SK-N-SH treated with all-trans-retinoic acid at 6 μM for 48 hours (cell line): ENCODE results near the gene ELFN1.

Source experiments
- ATAC-seq: fragments of 200-7000 bp; cut with Tn5 transposase; 3 replicates; pipeline ENCODE4 v1.9.1; 2020; ENCODE audit warnings: mild to moderate bottlenecking, moderate library complexity
- ARNTL ChIP-seq: fragments of 450-650 bp; formaldehyde crosslinking; IDR thresholded peaks from 2 replicates; pipeline ENCODE4 v1.5.0; 2020; ENCODE audit warnings: low read depth, mild to moderate bottlenecking, moderate library complexity, borderline replicate concordance
- BACH2 ChIP-seq: fragments of 250-450 bp; sonication (Bioruptor Pico); IDR thresholded peaks from 2 replicates; pipeline ENCODE4 v1.9.0; 2021; ENCODE audit warnings: mild to moderate bottlenecking, borderline replicate concordance
- CSDC2 ChIP-seq: fragments of 250-450 bp; sonication (Bioruptor Pico); IDR thresholded peaks from 2 replicates; pipeline ENCODE4 v1.5.0; 2020; ENCODE audit warnings: mild to moderate bottlenecking, moderate library complexity
- ESRRG ChIP-seq: fragments of 250-450 bp; sonication (Bioruptor Pico); IDR thresholded peaks from 2 replicates; pipeline ENCODE4 v1.6.1; 2021; ENCODE audit warnings: mild to moderate bottlenecking
- ISL1 ChIP-seq: fragments of 250-450 bp; sonication (Bioruptor Pico); IDR thresholded peaks from 2 replicates; pipeline ENCODE4 v2.1.2; 2022; ENCODE audit warnings: mild to moderate bottlenecking, moderate library complexity
- OSR1 ChIP-seq: fragments of 250-450 bp; sonication (Bioruptor Pico); IDR thresholded peaks from 2 replicates; pipeline ENCODE4 v1.8.0; 2022; ENCODE audit warnings: moderate library complexity, mild to moderate bottlenecking, inconsistent platforms
- PPARA ChIP-seq: fragments of 250-450 bp; sonication (Bioruptor Pico); IDR thresholded peaks from 2 replicates; pipeline ENCODE4 v1.5.0; 2020; ENCODE audit warnings: mild to moderate bottlenecking, borderline replicate concordance
- RARB ChIP-seq: fragments of 250-450 bp; sonication (Bioruptor Pico); IDR thresholded peaks from 2 replicates; pipeline ENCODE4 v1.8.0; 2021; ENCODE audit warnings: mild to moderate bottlenecking, moderate library complexity
- SNAI2 ChIP-seq: fragments of 250-450 bp; sonication (Bioruptor Pico); IDR thresholded peaks from 2 replicates; pipeline ENCODE4 v1.5.0; 2020; ENCODE audit warnings: mild to moderate bottlenecking, moderate library complexity
- TCF4 ChIP-seq: fragments of 250-450 bp; sonication (Bioruptor Pico); IDR thresholded peaks from 2 replicates; pipeline ENCODE4 v1.8.0; 2021; ENCODE audit warnings: mild to moderate bottlenecking, moderate library complexity, borderline replicate concordance
- TOX ChIP-seq: fragments of 250-450 bp; sonication (Bioruptor Pico); IDR thresholded peaks from 2 replicates; pipeline ENCODE4 v1.8.0; 2021; ENCODE audit warnings: mild to moderate bottlenecking, moderate library complexity, borderline replicate concordance
- ZC3H10 ChIP-seq: fragments of 250-450 bp; sonication (Bioruptor Pico); IDR thresholded peaks from 2 replicates; pipeline ENCODE4 v1.5.1; 2021; ENCODE audit warnings: mild to moderate bottlenecking, moderate library complexity
- ZFP3 ChIP-seq: fragments of 250-450 bp; sonication (Bioruptor Pico); IDR thresholded peaks from 2 replicates; pipeline ENCODE4 v1.5.0; 2020; ENCODE audit warnings: mild to moderate bottlenecking, moderate library complexity
- ZFP30 ChIP-seq: fragments of 450-650 bp; formaldehyde crosslinking; IDR thresholded peaks from 2 replicates; pipeline ENCODE4 v1.5.0; 2022; ENCODE audit warnings: mild to moderate bottlenecking, moderate library complexity
- ZNF565 ChIP-seq: fragments of 450-650 bp; formaldehyde crosslinking; conservative IDR thresholded peaks from 2 replicates; pipeline ENCODE4 v1.5.0; 2020; ENCODE audit warnings: low read depth, mild to moderate bottlenecking, moderate library complexity
- ZNF70 ChIP-seq: fragments of 450-650 bp; formaldehyde crosslinking; IDR thresholded peaks from 2 replicates; pipeline ENCODE4 v1.5.0; 2020; ENCODE audit warnings: mild to moderate bottlenecking, moderate library complexity
- ZNF8 ChIP-seq: fragments of 450-650 bp; formaldehyde crosslinking; IDR thresholded peaks from 2 replicates; pipeline ENCODE4 v1.5.0; 2020; ENCODE audit warnings: mild to moderate bottlenecking, moderate library complexity
- TF ChIP-seq, protein P1 (sequence below): fragments of 250-450 bp; sonication (Bioruptor Pico); IDR thresholded peaks from 2 replicates; pipeline ENCODE4 v1.5.0; 2020; ENCODE audit warnings: mild to moderate bottlenecking, moderate library complexity
- TF ChIP-seq, protein P2 (sequence below): fragments of 250-450 bp; sonication (Bioruptor Pico); IDR thresholded peaks from 2 replicates; pipeline ENCODE4 v1.8.0; 2021; ENCODE audit warnings: low read depth, mild to moderate bottlenecking, moderate library complexity, borderline replicate concordance
- TF ChIP-seq, protein P3 (sequence below): fragments of 250-450 bp; sonication (Bioruptor Pico); IDR thresholded peaks from 2 replicates; pipeline ENCODE4 v1.5.1; 2020; ENCODE audit warnings: low read depth, mild to moderate bottlenecking, moderate library complexity
- TF ChIP-seq, protein P4 (sequence below): fragments of 250-450 bp; sonication (Bioruptor Pico); IDR thresholded peaks from 2 replicates; pipeline ENCODE4 v1.8.0; 2020; ENCODE audit warnings: mild to moderate bottlenecking, moderate library complexity, borderline replicate concordance

ELFN1 gene

DNA sequence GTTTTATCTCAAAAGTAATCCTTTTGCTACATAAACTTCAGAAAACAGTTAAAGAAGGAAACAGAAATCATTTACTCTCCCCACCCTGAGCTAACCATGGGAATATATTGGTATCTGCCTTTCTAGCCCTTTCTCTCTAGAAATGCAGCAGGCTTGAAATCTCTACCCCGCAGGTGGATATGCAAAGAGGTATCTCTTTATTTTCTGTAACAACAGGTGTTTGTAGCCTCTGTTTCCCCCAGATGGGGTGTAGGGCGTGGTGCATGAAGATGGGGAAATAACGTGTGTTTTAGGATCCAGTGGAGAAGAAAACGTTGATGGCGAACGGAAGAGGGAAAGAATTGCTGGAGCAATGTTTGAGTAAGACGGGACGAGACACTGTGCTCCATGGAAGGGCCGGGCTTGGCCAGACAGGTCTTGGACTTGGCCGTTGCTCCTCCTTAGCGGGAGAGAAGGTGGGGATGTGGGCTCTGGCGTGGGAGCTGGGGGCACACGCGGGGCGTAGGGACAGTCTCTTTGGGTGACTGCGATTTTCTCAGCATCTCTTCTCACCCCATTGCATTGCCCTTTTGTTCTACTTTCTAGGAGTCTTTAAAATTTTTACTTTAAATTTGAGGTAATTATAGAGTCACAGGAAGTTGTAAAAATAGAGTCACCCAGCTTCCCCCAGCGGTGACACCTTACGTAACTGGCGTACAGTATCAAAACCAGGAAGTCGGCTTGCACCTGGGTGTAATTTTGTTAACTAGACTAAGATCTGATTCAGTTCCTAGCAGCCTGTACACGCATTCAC, 82.9 kb downstream of the ELFN1 start:
- TF ChIP-seq, protein P1, sequence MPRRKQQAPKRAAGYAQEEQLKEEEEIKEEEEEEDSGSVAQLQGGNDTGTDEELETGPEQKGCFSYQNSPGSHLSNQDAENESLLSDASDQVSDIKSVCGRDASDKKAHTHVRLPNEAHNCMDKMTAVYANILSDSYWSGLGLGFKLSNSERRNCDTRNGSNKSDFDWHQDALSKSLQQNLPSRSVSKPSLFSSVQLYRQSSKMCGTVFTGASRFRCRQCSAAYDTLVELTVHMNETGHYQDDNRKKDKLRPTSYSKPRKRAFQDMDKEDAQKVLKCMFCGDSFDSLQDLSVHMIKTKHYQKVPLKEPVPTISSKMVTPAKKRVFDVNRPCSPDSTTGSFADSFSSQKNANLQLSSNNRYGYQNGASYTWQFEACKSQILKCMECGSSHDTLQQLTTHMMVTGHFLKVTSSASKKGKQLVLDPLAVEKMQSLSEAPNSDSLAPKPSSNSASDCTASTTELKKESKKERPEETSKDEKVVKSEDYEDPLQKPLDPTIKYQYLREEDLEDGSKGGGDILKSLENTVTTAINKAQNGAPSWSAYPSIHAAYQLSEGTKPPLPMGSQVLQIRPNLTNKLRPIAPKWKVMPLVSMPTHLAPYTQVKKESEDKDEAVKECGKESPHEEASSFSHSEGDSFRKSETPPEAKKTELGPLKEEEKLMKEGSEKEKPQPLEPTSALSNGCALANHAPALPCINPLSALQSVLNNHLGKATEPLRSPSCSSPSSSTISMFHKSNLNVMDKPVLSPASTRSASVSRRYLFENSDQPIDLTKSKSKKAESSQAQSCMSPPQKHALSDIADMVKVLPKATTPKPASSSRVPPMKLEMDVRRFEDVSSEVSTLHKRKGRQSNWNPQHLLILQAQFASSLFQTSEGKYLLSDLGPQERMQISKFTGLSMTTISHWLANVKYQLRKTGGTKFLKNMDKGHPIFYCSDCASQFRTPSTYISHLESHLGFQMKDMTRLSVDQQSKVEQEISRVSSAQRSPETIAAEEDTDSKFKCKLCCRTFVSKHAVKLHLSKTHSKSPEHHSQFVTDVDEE (CRISPR knock-in tag): no peak
- TF ChIP-seq TOX (CRISPR knock-in tag) (no peak), PPARA (no peak), ISL1 (CRISPR knock-in tag) (no peak), RARB (CRISPR knock-in tag) (no peak), CSDC2 (CRISPR knock-in tag) (no peak), OSR1 (CRISPR knock-in tag) (no peak), BACH2 (CRISPR knock-in tag) (no peak), ZNF565 (CRISPR knock-in tag) (no peak)
- TF ChIP-seq, protein P2, sequence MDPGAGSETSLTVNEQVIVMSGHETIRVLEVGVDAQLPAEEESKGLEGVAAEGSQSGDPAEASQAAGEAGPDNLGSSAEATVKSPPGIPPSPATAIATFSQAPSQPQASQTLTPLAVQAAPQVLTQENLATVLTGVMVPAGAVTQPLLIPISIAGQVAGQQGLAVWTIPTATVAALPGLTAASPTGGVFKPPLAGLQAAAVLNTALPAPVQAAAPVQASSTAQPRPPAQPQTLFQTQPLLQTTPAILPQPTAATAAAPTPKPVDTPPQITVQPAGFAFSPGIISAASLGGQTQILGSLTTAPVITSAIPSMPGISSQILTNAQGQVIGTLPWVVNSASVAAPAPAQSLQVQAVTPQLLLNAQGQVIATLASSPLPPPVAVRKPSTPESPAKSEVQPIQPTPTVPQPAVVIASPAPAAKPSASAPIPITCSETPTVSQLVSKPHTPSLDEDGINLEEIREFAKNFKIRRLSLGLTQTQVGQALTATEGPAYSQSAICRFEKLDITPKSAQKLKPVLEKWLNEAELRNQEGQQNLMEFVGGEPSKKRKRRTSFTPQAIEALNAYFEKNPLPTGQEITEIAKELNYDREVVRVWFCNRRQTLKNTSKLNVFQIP (CRISPR knock-in tag): no peak
- no peak for ATAC-seq

DNA sequence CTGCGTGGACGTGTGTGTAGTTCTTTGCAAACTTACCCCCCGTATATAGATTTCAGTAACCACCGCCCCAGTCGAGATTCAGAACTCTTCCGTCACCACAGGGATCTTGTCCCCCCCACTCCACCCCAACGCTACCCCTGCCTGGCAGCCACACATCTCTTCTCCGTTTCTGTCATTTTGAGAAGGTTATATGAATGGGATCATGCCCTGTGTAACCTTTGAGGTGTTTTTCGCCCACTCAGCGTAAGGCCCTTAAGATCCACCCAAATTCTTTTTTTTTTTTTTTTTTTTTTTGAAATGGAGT, 83.4 kb downstream of the ELFN1 start:
- no peak for ATAC-seq
- TF ChIP-seq SNAI2 (no peak), ZNF565 (CRISPR knock-in tag) (no peak), PPARA (no peak), CSDC2 (CRISPR knock-in tag) (no peak), ISL1 (CRISPR knock-in tag) (no peak), TCF4 (CRISPR knock-in tag) (no peak), ZC3H10 (CRISPR knock-in tag) (no peak), ESRRG (CRISPR knock-in tag) (no peak)
- TF ChIP-seq, protein P1 (CRISPR knock-in tag): no peak
- TF ChIP-seq, protein P3, sequence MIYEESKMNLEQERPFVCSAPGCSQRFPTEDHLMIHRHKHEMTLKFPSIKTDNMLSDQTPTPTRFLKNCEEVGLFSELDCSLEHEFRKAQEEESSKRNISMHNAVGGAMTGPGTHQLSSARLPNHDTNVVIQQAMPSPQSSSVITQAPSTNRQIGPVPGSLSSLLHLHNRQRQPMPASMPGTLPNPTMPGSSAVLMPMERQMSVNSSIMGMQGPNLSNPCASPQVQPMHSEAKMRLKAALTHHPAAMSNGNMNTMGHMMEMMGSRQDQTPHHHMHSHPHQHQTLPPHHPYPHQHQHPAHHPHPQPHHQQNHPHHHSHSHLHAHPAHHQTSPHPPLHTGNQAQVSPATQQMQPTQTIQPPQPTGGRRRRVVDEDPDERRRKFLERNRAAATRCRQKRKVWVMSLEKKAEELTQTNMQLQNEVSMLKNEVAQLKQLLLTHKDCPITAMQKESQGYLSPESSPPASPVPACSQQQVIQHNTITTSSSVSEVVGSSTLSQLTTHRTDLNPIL: no peak
- TF ChIP-seq, protein P2 (CRISPR knock-in tag): no peak

DNA sequence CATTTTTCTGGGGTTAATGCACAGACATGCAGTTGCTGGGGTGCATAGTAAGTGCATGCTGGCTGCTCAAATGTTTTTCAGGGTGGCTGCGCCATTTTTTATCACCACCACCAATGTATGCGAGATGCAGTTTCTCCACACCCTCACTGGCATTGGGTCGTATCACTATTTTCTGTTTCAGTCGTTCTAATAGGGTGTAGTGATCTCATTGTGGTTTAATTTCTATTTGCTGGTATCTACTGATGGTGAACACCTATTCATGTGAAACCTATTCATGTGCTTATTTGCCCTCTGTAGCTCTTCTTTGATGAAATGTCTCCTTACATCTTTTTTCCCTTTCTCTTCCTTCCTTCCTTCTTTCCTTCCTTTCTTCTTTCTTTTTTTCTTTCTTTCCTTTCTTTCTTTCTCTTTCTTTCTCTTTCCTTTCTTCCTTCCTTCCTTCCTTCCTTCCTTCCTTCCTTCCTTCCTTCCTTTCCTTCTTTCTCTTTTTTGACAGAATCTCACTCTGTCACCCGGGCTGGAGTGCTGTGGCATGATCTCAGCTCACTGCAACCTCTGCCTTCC, 84.3 kb downstream of the ELFN1 start:
- ATAC-seq: no peak
- no peak for TF ChIP-seq ZNF70 (CRISPR knock-in tag)
- no peak for TF ChIP-seq OSR1 (CRISPR knock-in tag)
- TF ChIP-seq, protein P3: no peak
- TF ChIP-seq TOX (CRISPR knock-in tag): no peak
- TF ChIP-seq ZC3H10 (CRISPR knock-in tag): no peak
- TF ChIP-seq RARB (CRISPR knock-in tag): no peak
- no peak for TF ChIP-seq ZFP30 (CRISPR knock-in tag)
- TF ChIP-seq ESRRG (CRISPR knock-in tag): no peak
- TF ChIP-seq, protein P4, sequence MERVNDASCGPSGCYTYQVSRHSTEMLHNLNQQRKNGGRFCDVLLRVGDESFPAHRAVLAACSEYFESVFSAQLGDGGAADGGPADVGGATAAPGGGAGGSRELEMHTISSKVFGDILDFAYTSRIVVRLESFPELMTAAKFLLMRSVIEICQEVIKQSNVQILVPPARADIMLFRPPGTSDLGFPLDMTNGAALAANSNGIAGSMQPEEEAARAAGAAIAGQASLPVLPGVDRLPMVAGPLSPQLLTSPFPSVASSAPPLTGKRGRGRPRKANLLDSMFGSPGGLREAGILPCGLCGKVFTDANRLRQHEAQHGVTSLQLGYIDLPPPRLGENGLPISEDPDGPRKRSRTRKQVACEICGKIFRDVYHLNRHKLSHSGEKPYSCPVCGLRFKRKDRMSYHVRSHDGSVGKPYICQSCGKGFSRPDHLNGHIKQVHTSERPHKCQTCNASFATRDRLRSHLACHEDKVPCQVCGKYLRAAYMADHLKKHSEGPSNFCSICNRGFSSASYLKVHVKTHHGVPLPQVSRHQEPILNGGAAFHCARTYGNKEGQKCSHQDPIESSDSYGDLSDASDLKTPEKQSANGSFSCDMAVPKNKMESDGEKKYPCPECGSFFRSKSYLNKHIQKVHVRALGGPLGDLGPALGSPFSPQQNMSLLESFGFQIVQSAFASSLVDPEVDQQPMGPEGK (CRISPR knock-in tag): no peak
- no peak for TF ChIP-seq ZFP3
- no peak for TF ChIP-seq ISL1 (CRISPR knock-in tag)
- TF ChIP-seq ZNF8: no peak
- no peak for TF ChIP-seq ARNTL
- TF ChIP-seq SNAI2: no peak
- no peak for TF ChIP-seq TCF4 (CRISPR knock-in tag)
